GM19455 (cell line): ENCODE results near the gene BMPR1A.

ENCODE experiments used
- ATAC-seq: cut with Tn5 transposase; IDR thresholded peaks from one replicate; pipeline ENCODE4 v1.9.1; 2021; ENCODE audit not compliant: unreplicated experiment

BMPR1A gene

DNA sequence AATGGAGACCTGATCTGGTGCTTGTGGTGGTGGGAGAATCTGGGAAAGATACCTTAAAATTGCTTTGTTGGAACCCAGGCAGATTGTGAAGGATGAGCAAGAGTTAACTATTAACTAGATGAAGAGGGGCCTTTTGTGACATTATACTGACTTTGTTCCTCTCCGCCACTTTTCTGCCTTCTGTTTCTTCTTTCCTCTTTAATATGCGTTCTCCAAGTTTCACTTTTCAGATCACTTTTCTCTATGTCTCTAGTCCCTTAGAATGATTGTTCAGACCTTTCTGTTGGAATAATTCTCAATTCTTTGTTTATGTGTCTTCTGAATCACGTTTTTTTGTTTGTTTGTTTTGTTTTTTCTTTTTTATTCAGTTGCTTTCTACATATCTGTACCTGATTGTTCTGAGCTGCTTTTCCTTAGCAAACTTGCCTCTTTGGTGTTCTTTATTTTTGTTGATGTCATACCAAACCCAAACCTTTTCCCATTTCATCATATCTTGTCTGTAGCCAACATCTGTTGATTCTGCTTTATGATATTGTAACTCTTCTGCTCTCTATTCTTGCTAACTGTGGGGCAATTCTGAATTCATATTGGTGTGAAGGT, 2.8 kb downstream of the BMPR1A start:
- ATAC-seq = no peak

DNA sequence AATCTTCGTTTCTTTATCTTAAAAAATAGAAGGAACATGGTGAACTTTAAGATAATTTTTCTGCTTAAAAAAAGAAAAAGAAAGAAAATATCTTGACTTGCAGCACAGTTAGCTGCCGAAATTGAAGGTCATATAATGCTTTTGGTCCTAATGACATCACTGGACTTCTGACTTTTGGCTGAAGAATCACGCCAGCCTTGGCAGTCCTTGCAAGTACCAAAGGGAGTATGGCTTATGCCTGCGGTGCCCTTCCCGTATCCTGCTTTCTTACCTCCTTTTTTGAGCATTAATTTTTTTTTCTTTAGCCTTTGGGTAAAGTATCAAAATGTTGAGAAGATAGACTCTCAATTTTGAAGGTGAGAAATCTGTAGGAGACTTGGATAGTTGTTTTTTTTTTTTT, 7.0 kb downstream of the BMPR1A start:
- no peak for ATAC-seq

DNA sequence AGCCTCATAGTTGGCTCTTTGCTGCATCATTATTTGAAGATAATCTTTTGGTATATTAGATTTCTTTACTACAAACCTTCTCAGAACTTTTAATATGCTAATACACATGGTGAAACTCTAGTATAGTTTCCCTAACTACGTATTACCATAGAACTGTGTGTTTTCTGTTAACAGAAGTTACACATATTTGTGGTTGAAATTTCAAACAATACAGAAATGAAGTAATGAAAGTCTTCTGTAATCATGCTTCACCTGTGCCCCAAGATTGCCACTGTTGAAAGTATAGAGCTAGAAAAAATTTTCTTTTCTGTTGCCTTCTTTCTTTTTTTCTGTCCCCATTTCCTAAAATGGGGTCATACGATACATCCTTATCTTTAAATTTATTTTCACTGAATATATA, 9.1 kb downstream of the BMPR1A start:
- no peak for ATAC-seq

DNA sequence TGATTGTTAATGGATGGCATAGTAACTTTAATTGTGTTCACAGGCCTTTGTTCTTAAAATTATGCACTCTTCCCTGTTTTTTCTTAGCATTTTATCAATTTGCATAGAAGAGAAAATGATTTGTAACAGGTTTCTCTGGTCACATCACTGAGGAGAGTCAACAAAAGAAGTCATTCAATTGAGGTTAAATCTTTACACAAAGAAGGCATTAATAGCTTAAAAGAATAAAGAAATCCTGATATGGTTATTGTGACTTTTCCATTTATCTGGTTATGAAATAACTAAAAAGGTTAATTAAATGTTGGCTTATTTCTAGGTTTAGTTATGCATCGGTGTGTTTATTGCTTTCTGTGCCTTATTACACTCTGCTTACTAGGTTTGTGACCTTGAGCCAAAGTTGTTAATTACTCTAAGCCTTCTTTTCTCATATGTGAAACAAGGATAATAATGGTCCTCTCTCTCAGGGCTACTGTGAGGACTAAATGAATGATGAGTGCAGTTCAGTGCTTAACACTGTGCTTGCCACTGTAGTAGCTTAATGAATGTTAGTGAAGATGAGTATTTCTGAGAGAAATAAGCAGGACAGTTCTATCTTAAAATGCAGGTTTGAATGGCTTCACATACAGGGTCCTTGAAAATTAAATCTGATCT, 12.1 kb downstream of the BMPR1A start:
- no peak for ATAC-seq

DNA sequence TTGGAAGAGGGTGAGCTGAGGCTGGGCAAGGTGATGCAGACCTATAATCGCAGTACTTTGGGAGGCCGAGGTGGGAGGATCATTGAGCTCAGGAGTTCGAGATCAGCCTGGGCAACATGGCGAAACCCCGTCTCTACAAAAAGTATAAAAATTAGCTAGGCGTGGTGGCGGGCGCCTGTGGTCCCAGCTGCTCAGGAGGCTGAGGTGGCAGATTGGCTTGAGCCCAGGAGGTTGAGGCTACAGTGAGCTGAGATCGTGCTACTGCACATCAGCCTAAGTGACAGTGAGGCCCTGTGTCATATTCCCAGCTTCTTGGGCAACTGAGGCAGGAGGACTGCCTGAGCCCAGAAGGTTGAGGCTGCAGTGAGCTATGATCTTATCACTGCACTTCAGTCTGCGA, 13.6 kb downstream of the BMPR1A start:
- no peak for ATAC-seq

DNA sequence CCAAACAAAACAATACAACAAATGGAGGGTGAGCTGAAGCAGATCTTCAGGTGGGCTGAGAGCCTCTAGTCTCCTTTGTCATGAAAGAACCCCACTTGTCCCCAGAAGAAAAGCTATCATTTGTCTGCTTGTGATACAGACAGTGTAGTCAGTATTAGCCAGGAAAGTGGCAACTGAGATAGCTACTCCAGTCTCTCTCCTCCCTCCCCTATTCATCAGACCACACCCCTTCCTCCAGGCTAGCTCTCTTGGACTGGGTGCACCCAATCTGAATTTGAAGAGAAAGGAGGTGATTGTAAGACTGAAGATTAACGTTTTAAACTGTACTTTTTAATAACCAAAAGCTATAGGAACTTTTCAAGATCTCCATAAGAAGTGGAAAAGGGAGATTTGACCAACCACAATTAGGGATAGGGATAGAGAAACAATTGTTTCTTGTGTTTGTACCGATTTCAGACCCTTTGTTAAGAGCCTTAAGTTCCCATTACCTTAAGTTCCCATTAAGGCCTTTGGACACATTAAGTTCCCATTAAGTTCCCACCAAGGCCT, 14.1 kb downstream of the BMPR1A start:
- no peak for ATAC-seq

DNA sequence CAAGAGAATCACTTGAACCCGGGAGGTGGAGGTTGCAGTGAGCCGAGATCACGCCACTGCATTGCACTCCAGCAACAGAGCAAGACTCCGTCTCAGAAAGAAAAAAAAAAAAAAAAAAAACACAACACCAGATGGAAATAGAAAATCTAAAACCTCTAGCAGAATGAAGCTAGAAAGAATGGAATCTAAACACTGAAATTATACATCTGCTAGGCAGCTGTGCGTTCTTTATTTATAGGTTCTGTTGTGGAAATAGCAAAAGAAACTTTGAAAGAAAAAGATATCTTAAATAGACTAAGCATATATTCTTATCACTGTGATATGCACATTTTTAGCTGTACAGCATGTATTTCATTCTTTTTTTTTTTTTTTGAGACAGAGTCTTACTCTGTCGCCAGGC, 17.1 kb downstream of the BMPR1A start:
- ATAC-seq = no peak

DNA sequence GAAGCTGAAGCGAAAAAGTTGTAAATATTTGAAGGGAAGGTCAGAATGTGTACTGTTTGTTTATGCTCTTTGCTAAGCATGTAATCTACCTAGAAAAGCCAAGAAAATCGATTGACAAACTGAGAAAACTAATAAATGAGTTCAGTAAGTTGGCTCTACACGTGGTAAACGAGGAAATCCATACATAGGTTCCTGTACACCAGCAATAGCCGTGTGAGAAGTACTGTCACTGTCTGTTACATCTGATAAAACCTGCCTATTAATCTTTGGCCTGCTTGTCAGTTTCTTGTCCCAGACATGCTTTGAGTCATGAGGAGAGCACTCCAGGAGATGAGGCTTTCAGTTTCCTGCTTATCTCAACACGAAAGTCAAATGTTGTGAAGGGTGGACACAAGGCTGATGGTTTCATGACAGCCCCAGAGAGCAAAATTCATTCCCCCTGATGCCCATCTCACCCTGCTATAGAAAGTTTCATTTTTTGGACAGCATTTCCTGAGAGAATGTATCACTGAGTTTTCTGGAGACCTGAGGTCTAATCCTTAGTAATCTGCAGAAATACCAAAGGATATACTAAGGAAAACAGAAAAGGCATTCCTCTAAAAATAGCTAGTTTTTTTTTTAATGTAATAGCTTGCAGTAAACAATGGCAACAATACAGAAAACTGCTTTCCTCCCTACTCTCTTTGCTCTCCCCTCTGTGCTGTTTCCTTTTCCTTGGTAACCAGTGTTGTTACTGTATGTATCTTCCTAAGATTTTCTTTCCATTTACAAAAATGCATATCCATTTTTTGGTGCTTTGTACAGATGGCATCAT, 18.8 kb downstream of the BMPR1A start:
- peak; percentile 63 for ATAC-seq

DNA sequence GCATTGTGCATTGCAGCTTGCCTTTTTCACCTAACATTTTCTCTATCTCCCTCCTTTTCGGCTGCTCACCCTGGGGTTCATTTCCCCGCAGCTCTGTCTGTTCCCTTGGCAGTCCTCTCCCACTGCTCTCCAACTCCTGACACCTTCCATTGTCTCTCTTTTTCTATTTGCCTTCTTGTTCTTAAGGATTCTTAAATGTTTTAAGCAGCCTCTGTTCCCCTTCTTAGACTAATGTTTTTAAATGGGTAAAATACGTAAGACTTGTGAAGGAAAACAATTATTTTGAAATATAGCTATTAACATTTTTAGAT, 19.4 kb downstream of the BMPR1A start:
- no peak for ATAC-seq

DNA sequence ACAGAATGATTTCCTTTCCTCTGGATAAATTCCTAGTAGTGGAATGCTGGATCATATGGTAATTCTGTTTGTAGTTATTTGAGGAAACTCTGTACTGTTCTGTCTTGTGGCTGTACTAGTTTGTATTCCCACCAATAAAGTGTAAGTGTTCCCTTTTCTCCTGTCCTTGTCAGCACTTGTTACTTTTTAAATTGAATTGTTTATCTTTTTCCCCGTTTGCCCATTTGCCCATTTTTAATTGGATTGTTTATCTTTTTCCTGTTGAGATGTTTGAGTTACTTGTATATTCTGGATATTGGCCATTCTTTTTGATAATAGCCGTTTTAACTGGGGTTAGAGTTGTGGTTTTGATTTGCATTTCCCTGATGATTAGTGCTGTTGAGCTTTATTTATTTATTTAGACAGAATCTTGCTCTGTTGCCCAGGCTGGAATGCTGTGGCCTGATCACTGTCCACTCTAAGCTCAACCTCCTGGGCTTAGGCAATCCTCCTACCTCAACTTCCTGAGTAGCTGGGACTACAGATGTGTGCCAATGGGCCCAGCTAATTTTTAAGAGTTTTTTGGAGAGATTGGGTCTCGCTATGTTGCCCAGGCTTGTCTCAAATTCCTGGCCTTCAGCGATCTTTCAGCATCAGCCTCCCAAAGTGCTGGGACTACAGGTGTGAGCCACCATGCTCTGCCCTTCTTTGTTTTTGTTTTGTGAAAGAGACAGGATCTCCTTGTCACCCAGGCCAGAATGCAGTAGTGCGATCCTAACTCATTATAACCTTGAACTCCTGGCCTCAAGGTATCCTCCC, 23.0 kb downstream of the BMPR1A start:
- ATAC-seq = no peak

DNA sequence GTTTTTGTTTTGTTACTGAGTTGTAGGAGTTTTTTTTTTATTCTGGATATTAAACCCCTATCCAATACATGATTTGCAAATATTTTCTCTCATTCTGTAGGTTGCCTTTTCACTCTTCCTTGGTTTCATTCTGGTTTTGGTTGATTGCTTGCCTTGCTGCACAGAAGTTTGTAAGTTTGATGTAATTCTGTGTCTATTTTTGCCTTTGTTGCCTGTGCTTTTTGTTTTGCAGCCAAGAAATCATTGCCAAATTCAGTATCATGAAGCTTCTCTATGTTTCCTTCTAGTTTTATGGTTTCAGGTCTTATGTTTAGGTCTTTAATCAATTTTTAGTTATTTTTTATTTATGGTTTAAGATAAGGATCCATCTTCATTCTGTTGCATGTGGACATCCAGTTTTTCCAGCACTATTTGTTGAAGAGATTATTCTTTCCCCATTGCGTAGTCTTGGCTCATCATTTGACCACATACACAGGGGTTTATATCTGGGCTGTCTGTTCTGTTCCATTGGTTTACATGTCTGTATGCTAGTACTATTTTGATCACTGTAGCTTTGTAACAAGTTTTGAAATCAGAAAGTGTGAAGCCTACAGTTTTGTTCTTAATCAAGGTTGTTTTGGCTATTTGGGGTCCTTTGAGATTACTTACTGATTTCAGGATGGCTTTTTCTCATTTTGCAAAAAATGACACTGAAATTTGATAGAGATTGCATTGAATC, 26.4 kb downstream of the BMPR1A start:
- peak; percentile 74 for ATAC-seq

DNA sequence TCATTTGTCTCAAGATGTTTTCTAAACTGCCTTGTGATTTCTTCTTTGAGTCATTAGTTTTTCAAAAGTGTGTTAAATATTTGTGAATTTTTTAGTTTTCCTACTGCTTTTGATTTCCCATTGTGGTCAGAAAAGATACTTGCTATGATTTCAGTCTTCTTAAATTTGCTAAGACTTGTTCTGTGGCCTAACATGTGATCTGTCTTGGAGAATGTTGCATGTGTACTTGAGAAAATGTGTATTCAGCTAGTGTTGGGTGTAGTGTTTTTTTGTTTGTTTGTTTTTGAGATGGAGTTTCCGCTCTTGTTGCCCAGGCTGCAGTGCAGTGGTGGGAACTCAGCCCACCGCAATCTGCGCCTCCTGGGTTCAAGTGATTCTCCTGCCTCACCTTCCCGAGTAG, 28.6 kb downstream of the BMPR1A start:
- ATAC-seq = no peak

DNA sequence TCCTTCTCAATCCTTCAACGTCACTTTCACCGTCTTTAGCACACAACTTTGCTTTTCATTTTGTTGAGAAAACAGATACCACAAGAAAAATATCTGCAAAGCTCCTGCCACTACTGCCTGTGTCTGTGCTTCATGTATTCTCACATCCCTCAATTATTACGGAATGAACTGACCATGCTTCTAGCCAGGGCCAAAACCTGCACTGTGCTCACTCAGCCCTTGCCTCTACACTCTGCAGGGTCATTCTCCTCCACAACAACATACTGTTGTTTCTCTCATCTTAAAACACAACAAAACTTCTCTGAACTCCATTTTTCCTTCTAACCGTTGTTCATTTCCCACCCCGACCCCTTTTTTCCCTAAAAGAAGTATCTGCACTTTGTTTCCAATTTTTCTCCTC, 29.5 kb downstream of the BMPR1A start:
- no peak for ATAC-seq

DNA sequence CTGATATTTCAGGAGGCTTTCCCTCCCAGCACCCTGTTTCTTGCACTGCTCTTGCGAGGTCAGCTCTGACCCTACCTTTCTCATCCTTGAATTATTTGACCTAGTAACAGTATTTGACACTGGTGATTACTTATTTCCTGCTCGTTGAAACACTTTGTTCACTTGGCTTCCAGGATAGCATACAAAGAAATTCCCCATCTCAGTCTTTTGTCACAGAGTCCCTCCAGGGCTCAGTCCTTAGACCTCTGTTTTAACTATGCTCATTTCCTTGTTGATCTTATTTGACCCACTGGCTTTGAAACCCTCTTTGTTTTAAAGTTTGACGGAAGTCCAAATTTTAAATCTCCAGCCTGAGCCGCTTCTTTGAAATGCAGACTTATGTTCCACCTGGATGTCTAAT, 29.9 kb downstream of the BMPR1A start:
- no peak for ATAC-seq

DNA sequence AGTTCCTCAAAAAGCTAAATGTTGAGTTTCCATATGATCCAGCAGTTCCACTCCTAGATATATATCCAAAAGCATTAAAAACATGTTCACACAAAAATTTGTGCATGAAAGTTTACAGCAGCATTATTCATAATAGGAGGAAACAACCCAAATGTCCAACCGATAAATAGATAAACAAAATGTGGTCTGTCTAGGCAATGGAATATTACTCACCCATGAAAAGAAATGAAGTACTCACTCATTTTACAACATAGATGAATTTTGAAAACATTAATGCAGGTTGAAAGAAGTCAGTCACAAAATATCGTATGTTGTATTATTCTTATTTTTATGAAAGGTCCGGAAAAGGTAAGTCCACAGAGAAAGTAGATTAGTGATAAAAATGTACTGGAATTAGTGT, 34.0 kb downstream of the BMPR1A start:
- ATAC-seq = no peak

DNA sequence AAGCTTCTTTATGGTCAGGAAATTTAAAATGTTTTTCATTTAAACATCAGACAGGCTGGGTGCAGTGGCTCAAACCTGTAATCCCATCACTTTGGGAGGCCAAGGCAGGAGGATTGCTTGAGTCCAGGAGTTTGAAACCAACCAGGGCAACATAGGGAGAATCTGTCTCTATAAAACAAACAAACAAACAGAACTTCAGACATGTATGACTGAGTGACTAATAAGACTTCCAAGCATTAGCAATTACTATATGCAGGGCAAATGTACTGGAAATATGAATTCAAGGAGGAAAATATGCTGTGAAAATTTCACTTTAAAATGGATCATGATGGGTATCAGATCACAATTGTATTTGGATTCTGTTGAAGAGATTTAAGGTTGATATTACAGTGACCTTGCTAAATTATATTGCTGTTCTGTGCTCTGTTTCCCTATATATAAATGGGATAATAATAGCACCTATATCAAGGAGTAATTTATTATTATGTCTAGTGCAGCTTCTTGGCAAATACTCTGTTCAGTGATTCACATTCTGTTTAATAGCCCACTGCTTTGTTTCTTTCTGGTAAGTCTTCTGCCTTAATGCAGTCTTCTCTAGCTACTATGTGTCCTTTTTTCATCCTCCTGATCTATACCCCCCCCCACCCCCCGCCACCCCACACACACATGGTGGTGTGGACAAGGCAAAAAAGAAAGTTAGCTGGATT, 36.2 kb downstream of the BMPR1A start:
- no peak for ATAC-seq

DNA sequence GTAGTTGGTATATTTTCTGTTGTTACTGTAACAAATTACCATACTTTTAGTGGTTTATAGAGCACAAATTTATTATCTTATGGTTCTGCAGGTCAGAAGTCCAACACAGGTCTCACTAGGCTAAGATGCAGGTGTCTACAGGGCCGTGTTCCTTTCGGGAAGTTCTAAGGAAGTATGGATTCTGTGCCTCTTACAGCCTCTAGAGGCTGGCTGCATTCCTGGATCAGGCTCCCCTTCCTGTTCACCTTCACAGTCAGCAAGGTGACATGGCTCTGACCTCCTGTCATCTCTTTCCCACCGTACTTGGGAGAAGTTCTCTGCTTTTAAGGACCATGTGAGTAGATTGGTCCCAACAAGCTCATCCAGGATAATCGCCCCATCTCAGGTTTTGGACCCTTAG, 37.3 kb downstream of the BMPR1A start:
- no peak for ATAC-seq

DNA sequence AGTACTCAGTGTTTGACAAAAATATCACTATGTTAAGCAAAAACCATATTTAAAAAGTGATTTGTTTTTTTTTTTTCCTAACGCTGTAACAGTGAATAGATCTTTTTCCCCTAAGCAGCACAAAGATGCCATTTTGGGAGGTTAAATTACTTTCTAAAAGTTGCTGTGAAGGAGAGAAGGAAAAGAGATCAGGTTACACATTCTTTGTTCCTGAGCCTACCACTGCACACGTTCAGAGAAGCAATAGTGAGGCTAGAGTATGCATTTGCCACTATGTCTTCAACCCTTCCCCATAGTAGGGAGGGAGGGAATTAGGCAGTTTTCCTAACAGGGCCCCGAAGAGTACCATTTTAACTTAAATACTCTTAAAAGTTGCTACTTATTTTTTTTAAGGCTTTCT, 38.9 kb downstream of the BMPR1A start:
- no peak for ATAC-seq

DNA sequence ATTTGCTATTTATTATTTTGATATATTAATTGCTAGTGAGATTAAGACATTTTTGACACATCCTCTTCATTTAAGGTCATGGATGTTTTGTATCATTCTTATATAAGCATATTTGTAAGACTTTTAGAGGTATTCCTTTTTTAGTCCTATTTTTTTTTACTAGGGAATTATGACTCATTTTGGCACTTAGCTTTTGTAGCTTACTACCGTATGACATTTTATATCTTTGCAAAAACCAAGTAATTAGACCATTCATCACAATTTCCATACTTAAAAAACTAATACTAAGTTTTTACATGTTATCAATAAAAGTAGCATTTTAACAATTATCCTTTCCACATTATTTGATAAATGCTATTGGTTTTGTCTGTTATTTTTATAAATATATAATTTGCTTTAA, 41.6 kb downstream of the BMPR1A start:
- ATAC-seq = no peak

DNA sequence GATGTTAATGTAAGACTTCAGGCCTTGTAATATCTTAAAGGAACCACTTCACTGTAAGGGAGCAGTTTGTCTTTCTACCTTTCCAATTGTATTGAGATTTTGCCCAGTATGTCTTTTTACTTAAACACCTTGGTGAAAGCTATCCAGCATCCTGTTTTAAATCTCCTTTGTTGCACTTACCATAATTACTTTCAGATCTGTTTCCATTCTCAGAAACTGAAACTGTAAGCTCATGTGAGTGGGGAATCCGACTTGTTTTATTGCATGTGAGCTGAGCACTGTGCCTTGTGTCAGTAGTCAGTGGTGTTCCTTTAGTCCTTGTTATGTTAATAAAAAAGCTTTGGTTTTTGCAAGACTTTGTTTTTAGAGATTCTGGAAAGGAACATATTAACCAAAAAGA, 42.2 kb downstream of the BMPR1A start:
- ATAC-seq = peak; percentile 88
